ENCODE data around the gene CHN1. TPM values are rescaled to one million over a fixed set of nuclear protein-coding genes. Genes with fewer than 3 reads are reported as not detected.

Gene CHN1
- total RNA-seq, 2 donors from 2014 or later, result 6.7 to 9.4 TPM

- intact Hi-C loops (cut with DNase I), result no loop called here
- ATAC-seq, result no peak
- no peak for DNase-seq
These were observed 162.7 kb downstream of the CHN1 start for GRCh38 chr2:174842496-174842895.

- DNase-seq (no peak), ATAC-seq (no peak)
- intact Hi-C loops (cut with DNase I), result no loop called here
These were observed 163.2 kb downstream of the CHN1 start for GRCh38 chr2:174841936-174842335.

- DNase-seq (no peak), ATAC-seq (no peak)
- intact Hi-C loops (cut with DNase I), result no loop called here
These were observed 163.8 kb downstream of the CHN1 start for GRCh38 chr2:174841350-174841749.

GRCh38 chr2:174840436-174840835 is 164.7 kb downstream of the CHN1 start:
- intact Hi-C loops (cut with DNase I), result no loop called here
- no peak for DNase-seq
- ATAC-seq, result no peak

GRCh38 chr2:174839662-174840061 is 165.5 kb downstream of the CHN1 start:
- ATAC-seq, result no peak
- no peak for DNase-seq
- intact Hi-C loops (cut with DNase I), result no loop called here

- intact Hi-C loops (cut with DNase I), result no loop called here
- DNase-seq (no peak), ATAC-seq (no peak)
These were observed 168.2 kb downstream of the CHN1 start for GRCh38 chr2:174836995-174837390.

- intact Hi-C loops (cut with DNase I), result no loop called here
- ATAC-seq (peak in 1 of 2 donors; percentile 83), DNase-seq (no peak)
These were observed 168.7 kb downstream of the CHN1 start for GRCh38 chr2:174836377-174836994.

- no peak for DNase-seq
- intact Hi-C loops (cut with DNase I), result no loop called here
These were observed 169.4 kb downstream of the CHN1 start for GRCh38 chr2:174835797-174836255.

GRCh38 chr2:174833737-174834136 is 171.4 kb downstream of the CHN1 start:
- DNase-seq (no peak), ATAC-seq (no peak)
- intact Hi-C loops (cut with DNase I), result no loop called here

More at GRCh38 chr2:174835797-174836255, 169.4 kb downstream of the CHN1 start:
- ATAC-seq, result no peak

GRCh38 chr2:174830561-174830960 is 174.6 kb downstream of the CHN1 start:
- no peak for DNase-seq
- ATAC-seq, result no peak

GRCh38 chr2:174829550-174829949 is 175.6 kb downstream of the CHN1 start:
- DNase-seq, result no peak
- ATAC-seq, result no peak
- intact Hi-C loops (cut with DNase I), result no loop called here

More at GRCh38 chr2:174830561-174830960, 174.6 kb downstream of the CHN1 start:
- intact Hi-C loops (cut with DNase I), result no loop called here

- ATAC-seq (peak in 1 of 2 donors; percentile 72), DNase-seq (no peak)
- intact Hi-C loops (cut with DNase I), result no loop called here
These were observed 177.5 kb downstream of the CHN1 start for GRCh38 chr2:174827371-174828369.

GRCh38 chr2:174826051-174826450 is 179.1 kb downstream of the CHN1 start:
- intact Hi-C loops (cut with DNase I), result no loop called here
- no peak for DNase-seq
- ATAC-seq, result no peak

GRCh38 chr2:174824068-174824467 is 181.1 kb downstream of the CHN1 start:
- intact Hi-C loops (cut with DNase I), result no loop called here
- no peak for ATAC-seq
- DNase-seq, result no peak

GRCh38 chr2:174821628-174822027 is 183.6 kb downstream of the CHN1 start:
- no peak for DNase-seq
- intact Hi-C loops (cut with DNase I), result no loop called here
- no peak for ATAC-seq

GRCh38 chr2:174820361-174820760 is 184.8 kb downstream of the CHN1 start:
- ATAC-seq (no peak), DNase-seq (no peak)
- intact Hi-C loops (cut with DNase I), result no loop called here

GRCh38 chr2:174815526-174815925 is 189.7 kb downstream of the CHN1 start:
- ATAC-seq, result no peak
- no peak for DNase-seq
- intact Hi-C loops (cut with DNase I), result no loop called here

- ATAC-seq, result no peak
- intact Hi-C loops (cut with DNase I), result no loop called here
- no peak for DNase-seq
These were observed 193.1 kb downstream of the CHN1 start for GRCh38 chr2:174812037-174812436.

GRCh38 chr2:174807931-174808330 is 197.2 kb downstream of the CHN1 start:
- DNase-seq (no peak), ATAC-seq (no peak)
- intact Hi-C loops (cut with DNase I), result no loop called here

- ATAC-seq, result no peak
These were observed 199.4 kb downstream of the CHN1 start for GRCh38 chr2:174805803-174806202.

More at GRCh38 chr2:174805803-174806202, 199.4 kb downstream of the CHN1 start:
- DNase-seq, result no peak
- intact Hi-C loops (cut with DNase I), result no loop called here

Data from left cardiac atrium (tissue), 4 donors.